ENCODE measurements around the gene MSL3B.

DNA sequence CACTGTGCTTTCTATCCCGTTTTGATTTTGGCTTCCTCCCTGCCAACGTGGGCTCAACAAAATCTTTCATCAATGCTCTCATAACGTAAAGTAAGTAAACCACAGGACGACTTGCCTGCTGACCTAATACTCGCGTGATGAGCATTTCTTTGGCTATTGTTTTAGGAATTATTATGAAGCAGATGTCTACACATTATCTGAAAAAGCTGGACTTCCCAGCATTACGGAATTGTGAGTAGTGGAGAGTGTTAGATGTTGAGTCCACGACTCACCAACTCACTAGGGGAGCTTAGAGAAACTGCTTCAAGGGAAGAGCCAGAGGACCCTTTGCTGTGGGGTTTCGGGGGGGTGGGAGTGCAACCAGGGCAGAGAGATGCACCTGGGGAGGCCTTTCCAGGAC lies 35.8 kb downstream of the MSL3B start:
- TF ChIP-seq POLR2A (IDR thresholded peaks at IDR 0.05), result no peak
- no peak for TF ChIP-seq POLR2AphosphoS5 (IDR thresholded peaks at IDR 0.05)
- TF ChIP-seq, protein P1, sequence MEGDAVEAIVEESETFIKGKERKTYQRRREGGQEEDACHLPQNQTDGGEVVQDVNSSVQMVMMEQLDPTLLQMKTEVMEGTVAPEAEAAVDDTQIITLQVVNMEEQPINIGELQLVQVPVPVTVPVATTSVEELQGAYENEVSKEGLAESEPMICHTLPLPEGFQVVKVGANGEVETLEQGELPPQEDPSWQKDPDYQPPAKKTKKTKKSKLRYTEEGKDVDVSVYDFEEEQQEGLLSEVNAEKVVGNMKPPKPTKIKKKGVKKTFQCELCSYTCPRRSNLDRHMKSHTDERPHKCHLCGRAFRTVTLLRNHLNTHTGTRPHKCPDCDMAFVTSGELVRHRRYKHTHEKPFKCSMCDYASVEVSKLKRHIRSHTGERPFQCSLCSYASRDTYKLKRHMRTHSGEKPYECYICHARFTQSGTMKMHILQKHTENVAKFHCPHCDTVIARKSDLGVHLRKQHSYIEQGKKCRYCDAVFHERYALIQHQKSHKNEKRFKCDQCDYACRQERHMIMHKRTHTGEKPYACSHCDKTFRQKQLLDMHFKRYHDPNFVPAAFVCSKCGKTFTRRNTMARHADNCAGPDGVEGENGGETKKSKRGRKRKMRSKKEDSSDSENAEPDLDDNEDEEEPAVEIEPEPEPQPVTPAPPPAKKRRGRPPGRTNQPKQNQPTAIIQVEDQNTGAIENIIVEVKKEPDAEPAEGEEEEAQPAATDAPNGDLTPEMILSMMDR (IDR thresholded peaks at IDR 0.05), result no peak
- no peak for TF ChIP-seq EP300 (IDR thresholded peaks at IDR 0.05; ENCODE audit: low read depth)

All from transverse colon (tissue), 4 donors.